ENCODE measurements around the gene GPR39.
"Not testable (repeated sequence)": the region's sequence is repeated elsewhere in the genome, so short reads cannot be mapped to it uniquely, and the experiment has no call there.

GPR39 gene

GRCh38 chr2:132416723-132417395 is at the start of gene GPR39:
GPR39 (plus strand) TSS chr2:132416805.
- no peak for DNase-seq

DNA sequence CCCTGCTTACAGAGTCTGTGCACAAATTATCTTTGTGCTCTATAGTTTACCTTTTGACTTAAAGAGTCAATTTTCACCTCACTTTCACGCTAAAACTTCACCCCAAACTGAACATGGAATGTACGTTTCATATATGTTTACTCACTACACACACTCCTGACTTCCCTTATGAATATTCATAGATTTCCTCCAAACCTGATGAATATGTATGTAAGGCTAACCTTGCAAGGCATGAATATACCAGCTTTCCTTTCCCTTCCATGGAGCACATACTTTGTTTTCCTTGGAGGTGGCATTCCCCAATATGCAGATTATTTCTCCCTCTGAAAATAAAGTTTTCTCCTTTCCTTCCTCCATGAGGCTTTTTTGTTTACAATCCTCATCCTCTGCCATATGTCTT is 48.4 kb upstream of the GPR39 start:
- no peak for DNase-seq

DNA sequence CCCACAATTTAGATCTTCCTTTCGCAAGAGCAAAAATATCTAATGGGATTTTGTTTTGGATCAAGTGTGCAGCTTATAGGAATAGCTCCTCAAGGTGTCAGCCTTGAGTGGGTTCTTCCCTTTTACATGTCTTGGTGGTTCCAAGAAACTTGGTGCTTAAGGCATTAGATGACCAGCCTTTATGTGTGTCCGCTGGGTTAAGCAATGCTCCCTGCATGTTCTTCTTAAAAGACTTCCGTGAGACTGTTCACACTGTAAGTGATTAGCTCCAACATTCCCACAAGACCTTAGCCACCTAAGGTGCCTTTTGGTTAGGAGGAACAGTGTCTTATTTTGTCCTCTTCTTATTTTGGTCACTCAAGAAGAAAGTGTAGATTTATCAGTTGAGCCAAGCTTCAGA is 44.3 kb upstream of the GPR39 start:
- DNase-seq: no peak

DNA sequence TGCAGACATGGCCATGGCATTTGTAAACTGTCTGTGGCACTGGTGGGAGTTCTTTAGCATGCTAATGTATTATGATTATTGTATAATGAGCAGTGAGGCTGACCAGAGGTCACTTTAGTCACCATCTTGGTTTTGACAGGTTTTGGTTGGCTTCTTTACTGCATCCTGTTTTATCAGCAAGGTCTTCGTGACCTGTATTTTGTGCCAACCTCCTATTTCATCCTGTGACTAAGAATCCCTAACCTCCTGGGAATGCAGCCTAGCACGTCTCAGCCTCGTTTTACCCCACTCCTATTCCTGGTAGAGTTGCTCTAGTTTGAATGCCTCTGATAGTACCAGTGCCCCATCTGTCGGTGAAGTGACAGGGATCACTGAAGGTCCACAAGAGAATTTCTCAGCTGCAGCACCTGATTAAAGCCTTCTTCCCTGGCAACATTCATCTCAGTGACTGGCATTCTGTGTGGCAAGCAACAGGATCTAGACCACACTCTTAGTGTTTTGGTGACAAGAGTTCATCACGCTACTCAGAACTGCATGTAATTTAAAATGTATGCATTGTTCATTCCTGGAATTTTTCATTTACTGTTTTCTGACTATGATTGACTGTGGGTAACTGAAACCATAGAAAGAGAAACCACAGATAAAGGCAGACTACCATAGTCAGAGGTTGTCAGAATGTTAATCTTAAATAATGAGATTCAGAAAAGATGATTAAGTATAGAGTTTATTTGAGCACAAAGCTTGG is 43.0 kb upstream of the GPR39 start:
- no peak for DNase-seq

GRCh38 chr2:132374151-132374550 is 42.5 kb upstream of the GPR39 start:
- DNase-seq: no peak

DNA sequence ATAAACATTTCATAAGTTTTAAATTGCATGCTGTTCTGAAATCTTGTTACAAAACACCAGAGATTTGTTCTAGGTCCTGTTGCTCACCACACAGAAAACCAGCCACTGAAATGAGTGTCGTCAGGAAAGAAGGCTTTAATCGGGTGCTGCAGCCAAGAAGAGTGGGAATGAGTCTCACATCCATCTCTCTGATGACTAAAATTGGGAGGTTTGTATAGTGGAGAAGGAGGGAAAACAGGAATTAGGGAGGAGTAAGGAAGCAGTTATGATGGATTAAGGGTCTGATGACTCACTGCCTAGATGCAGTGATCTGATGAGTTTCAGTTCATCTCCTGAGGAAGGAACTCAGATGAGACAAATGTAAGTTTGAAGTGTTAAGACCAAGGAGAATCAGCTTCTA is 42.1 kb upstream of the GPR39 start:
- DNase-seq: no peak

DNA sequence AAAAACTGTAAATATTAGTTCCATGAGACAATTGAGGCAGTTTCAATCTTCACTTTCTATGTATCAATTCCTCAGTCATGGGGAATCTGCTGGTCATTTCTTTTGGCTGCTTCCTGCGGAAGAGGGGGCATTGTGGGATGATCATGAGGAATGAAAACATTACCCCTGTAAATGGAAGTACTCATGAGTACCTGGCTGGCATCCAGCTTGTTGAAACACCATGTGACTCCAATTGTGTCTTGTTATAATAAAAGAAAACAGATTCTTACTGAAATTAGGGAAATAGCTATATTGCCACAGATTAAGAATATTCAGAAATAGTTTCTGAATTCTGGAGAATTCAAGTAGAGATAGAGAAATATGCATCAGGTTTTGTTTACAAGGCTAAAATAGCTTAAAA is 41.6 kb upstream of the GPR39 start:
- no peak for DNase-seq

DNA sequence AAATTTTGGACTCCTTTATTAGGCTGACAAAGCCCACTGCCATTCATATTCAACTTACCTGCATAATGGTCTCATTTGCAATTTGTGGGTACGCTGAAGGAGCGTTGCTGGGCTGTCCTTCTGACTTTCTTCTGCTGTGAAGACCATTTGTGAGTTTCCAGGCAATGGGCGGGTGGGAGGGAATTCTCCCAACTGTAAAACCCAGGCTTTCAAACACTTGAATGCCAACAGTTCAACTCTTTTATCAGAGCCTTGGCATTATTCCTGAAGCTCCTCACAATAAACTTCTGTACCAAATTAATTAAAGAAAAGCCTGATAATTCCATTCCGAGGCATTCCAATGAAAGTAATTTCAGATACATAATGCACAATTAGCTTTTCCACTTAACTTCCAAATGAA is 35.2 kb upstream of the GPR39 start:
- DNase-seq: no peak

GRCh38 chr2:132383956-132384355 is 32.6 kb upstream of the GPR39 start:
- no peak for DNase-seq

DNA sequence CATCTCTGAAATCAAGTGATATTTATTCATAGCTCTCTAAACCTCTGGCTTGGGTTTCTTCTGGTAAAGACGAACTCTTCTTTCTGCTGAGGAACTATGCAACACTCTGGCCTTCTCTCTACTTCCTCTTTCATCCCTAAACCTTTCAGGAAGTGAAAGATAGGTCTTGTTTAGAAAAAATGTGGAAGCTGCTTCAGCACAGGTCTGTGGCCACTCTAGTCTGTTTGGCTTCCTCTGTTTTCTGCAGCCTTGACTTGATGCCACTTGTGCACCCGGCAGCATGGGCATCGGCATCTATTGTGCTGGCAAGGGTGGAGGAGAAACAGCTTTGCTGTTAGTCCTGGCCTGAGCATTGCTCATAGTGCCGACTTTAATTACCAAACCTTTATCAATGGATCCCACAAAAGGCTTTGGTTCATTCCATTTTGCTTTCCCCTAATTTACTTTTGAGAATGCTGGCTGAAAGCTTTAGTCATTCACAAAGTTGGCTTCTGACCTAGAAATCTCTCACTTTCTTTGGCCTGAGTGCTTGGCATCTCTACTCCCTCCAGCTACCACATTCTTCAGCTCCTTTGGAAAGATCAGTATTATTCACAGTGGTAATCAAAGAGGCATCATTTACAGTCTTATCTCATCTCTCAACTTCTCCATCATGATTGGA is 32.0 kb upstream of the GPR39 start:
- no peak for DNase-seq

DNA sequence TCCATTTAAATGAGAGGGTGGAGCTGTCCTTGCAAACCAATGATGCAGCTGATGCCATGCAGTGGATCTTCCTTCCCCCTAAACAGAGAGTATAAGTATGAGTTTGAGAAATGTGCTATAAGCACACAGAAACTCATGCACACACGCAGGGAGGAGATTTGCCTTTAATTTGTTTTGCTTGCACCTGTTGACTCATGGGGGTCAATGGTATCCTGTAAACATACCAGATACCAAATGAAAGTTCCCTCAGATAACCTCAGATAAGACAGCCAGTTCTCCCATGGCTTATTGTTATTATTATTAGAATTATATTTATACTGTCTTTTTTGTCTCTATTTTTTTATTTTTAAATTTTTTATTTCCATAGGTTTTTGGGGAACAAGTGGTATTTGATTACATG is 29.5 kb upstream of the GPR39 start:
- no peak for DNase-seq

- no peak for DNase-seq
These were observed 26.5 kb upstream of the GPR39 start for GRCh38 chr2:132390076-132390475.

DNA sequence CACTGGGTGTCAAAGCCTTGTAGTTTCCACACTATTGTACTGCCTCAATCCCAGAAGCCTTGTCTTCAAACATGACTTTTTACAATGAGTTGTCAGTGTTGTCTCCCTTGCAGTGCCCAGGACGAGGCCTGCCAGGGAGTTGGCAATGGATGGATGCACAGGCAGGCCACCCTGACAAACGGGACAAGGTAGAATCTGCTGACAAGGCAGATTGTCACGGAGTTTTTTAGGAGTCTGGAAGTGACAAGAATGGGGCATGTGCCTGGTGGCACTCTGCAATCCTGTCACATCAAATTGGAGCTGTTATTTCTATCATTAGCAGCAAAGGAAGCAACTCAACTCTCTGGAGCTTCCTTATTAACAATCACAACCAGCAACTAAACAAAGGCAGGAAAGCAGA is 25.2 kb upstream of the GPR39 start:
- DNase-seq: no peak

DNA sequence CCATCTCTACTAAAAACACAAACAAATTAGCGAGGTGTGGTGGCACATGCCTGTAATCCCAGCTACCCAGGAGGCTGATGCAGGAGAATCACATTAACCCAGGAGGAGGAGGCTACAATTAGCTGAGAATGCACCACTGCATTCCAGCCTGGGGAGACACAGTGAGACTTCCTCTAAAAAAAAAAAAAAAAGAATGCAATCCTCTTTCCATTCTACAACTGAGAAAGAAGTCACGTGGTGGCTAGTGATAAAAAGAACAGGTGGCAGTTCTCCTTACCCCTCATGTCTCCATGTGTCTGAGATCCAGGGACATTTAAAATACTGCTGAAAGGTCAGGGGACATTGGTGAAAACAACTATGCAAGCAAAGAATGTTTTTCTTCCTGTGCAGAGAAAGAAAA is 24.4 kb upstream of the GPR39 start:
- DNase-seq: no peak

DNA sequence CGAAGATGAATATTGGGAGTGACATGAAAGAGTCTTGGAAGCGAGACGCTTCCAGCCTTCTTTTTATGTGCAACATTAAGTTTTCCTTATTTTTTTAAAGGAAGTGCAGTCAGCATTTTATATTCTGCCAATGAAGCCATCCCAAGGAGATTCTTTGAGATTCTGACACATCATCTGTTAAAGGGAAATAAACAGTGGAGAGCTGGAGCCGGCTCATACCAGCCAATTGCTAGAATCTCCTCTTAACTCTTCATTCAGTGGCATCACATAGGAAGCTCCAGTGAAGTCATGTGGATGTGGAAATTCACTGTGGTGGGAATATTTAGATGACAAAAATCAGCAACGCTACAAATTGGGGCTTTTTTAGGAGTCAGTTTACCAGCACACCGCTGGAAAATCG is 23.7 kb upstream of the GPR39 start:
- DNase-seq: no peak

GRCh38 chr2:132397042-132397441 is 19.6 kb upstream of the GPR39 start:
- DNase-seq: not testable (repeated sequence)

DNA sequence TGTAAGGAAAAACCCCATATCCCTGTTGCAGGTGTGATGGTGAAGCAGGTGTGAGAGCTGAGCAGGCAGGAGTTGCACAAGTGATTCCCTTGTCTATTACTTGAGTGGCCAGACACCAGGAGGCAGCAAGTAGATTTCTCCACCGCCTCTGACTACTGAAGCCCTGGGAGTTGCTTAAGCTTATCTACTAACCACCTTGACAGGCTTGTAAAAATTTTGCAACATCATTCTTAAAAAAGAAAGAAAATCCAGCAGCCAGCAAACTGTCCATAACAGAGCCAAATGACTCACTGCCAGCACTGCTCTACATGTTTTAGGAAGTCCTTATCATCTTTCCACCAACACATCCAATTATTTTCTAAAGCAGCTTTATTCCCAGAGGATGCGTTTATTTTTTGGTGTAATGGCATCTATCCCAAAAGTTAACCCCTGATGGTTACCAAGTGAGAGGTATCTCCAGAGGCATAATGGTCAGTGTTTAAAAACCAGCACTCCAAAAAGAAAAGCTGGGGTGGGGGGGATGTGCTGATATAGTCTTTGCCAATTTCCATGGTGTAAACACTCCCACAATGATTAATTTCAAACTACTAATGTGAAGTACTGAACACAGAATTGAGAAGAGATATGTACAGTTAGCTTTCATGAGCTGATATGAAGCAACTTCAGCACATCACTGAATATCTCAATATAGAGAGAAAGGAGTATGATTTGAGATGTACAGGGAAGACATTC is 16.3 kb upstream of the GPR39 start:
- DNase-seq: no peak

DNA sequence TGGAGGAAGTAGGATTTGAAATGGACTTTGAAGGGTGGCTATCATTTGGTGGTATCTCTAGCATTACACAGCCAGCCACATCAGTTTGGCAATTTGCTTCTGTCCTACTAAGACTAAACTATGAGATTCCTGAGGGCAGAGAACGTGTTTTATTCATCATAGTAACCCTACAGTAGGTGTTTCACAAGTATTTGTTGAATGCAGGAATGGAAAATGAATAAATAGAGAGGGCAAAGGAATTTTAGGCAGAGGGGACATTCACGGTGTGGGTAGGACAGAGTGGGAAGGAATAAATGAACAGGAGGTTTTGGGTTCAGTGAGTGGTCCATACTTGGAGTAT is 15.7 kb upstream of the GPR39 start:
- DNase-seq: no peak

DNA sequence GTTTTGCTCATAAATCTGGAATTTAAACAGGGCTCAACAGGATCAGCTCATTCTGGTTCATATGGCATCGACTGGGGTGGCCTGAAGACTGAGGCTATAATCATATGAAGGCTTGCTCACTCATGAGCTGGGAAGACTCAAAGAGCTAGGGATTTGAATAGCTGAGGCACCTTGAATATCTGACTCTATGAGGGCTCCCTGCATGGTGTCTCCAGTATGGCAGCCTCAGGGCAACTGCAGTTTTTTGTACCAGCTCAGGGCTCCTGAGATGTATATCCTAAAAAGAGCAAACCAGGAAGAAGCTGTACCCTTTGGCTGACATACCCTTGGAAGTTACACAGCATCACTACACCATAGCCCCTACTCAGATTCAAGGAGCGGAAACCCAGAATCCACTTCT is 15.3 kb upstream of the GPR39 start:
- no peak for DNase-seq

DNA sequence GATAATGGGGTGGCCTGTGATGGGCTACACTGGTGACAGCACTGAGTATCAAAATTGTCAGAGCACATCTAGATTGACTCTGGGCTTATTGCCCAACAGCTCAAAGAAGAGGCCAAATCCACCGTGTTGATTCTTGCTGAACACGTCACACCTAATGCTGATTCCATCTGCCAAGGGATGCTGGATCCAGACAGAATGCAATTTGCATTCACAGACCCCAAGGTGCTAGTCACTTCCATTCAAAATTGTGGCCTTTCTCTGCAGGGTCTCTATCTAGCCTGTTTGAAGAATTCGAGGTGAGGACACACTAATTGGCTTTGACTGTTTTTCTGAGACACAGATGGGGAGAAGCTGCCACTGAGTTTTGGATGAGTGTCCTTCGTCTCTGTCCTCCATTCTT is 13.5 kb upstream of the GPR39 start:
- DNase-seq: no peak

GRCh38 chr2:132404056-132404455 is 12.5 kb upstream of the GPR39 start:
- no peak for DNase-seq

DNA sequence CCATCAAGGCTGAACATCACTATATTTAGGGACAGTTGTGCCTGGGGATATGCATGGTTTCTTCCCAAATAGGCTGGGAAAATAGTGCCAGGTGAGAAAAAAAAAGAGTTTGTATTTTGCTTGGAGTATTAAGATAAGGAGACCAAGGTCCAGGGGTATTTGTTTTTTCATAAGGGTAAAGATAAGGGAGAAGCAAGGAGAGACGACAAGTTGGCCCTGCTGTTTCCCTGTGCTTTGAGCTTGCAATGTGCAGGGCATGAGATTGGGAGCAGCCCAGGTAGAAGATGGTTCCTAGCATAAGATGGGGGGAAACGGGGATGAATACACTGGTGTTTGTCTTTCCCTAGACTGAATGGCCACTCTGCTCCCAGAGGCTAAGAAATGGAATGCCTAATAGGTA is 8.8 kb upstream of the GPR39 start:
- DNase-seq: no peak

DNA sequence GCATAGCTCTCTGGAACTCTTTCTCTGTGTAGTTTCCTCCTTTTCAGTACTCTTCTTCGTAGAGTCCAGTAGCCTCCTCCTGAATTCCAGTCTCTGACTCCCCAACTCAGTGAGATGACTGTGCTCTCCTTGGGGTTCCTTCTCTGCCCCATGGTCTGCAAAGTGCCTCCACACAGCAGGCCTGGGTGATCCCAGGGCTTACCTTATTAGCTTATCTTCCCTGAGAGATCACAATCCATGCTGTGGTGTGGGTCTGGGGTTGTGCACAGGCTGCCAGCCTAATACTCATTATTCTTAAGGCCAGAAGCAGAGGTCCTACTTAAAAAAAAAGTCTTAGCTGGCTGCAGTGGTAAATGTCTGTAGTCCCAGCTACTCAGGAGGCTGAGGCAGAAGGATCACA is 4.6 kb upstream of the GPR39 start:
- no peak for DNase-seq

GRCh38 chr2:132414081-132414480 is 2.5 kb upstream of the GPR39 start:
- no peak for DNase-seq
